ENCODE data around the gene TCERG1L.

GRCh38 chr10:131142517-131143380, 168.8 kb downstream of the TCERG1L start:
- TF ChIP-seq POLR2AphosphoS5 (IDR thresholded peaks at IDR 0.05; ENCODE audit: low read depth, low read length) (no peak), TAF1 (IDR thresholded peaks at IDR 0.05; ENCODE audit: borderline replicate concordance, insufficient read depth, low read length) (no peak)
